GM12892 (cell line): Measurements from ENCODE around the gene OXSR1.

ENCODE experiments used
- DNase-seq: peaks from one replicate; pipeline ENCODE4 v3.0.0; 2011; ENCODE audit not compliant: insufficient read length
- FAIRE-seq: peaks from 2 replicates; lab custom pipeline; 2011; peaks lifted over from hg19 to GRCh38; lab: Jason Lieb, UNC
- POLR2A ChIP-seq: IDR thresholded peaks from 2 replicates; pipeline ENCODE4 v1.6.1; 2011; ENCODE audit warnings: low read depth, low read length, control low read depth
- POLR2AphosphoS5 ChIP-seq: IDR thresholded peaks from 2 replicates; pipeline ENCODE4 v1.6.1; 2011; ENCODE audit warnings: low read depth, low read length, control low read depth
- TAF1 ChIP-seq: IDR thresholded peaks from 2 replicates; pipeline ENCODE4 v1.6.1; 2011; ENCODE audit warnings: low read depth, mild to moderate bottlenecking, control low read depth, low read length, borderline replicate concordance

Gene OXSR1

GRCh38 chr3:38139191-38139590 is 26.1 kb upstream of the OXSR1 start:
- TF ChIP-seq TAF1 (no peak), POLR2AphosphoS5 (no peak), POLR2A (no peak)
- no peak for FAIRE-seq
- DNase-seq: no peak

GRCh38 chr3:38139652-38140051 is 25.7 kb upstream of the OXSR1 start:
- FAIRE-seq (peak; percentile 5), DNase-seq (no peak)
- TF ChIP-seq TAF1 (no peak), POLR2A (no peak), POLR2AphosphoS5 (no peak)

- no peak for DNase-seq
- no peak for FAIRE-seq
- TF ChIP-seq TAF1: no peak
- TF ChIP-seq POLR2A: no peak
- no peak for TF ChIP-seq POLR2AphosphoS5
Observed at GRCh38 chr3:38140326-38141172, 24.8 kb upstream of the OXSR1 start.

GRCh38 chr3:38141173-38141951 is 24.0 kb upstream of the OXSR1 start:
- no peak for DNase-seq
- FAIRE-seq: no peak
- TF ChIP-seq POLR2A (no peak), POLR2AphosphoS5 (no peak), TAF1 (no peak)

GRCh38 chr3:38141952-38142273 is 23.4 kb upstream of the OXSR1 start:
- FAIRE-seq (no peak), DNase-seq (no peak)
- no peak for TF ChIP-seq POLR2AphosphoS5

GRCh38 chr3:38142959-38143358 is 22.4 kb upstream of the OXSR1 start:
- FAIRE-seq (no peak), DNase-seq (no peak)
- 0 out of 2 replicates have a peak, but pooled peaks have one; percentile 19 for TF ChIP-seq POLR2A
- no peak; the same call in 1 of the 2 replicates for TF ChIP-seq POLR2AphosphoS5
- TF ChIP-seq TAF1: no peak

- FAIRE-seq (no peak), DNase-seq (no peak)
- TF ChIP-seq POLR2AphosphoS5 (no peak), TAF1 (no peak), POLR2A (no peak)
Observed at GRCh38 chr3:38143511-38143910, 21.8 kb upstream of the OXSR1 start.

- TF ChIP-seq POLR2A (no peak), POLR2AphosphoS5 (no peak), TAF1 (no peak)
- DNase-seq (no peak), FAIRE-seq (no peak)
Observed at GRCh38 chr3:38146504-38146903, 18.8 kb upstream of the OXSR1 start.

GRCh38 chr3:38147421-38147820 is 17.9 kb upstream of the OXSR1 start:
- no peak for TF ChIP-seq POLR2A
- TF ChIP-seq TAF1: no peak
- TF ChIP-seq POLR2AphosphoS5: no peak
- FAIRE-seq: no peak

GRCh38 chr3:38148311-38148882 is 16.9 kb upstream of the OXSR1 start:
- FAIRE-seq (no peak), DNase-seq (no peak)
- TF ChIP-seq POLR2AphosphoS5: no peak
- TF ChIP-seq TAF1: no peak
- TF ChIP-seq POLR2A: no peak

More at GRCh38 chr3:38147421-38147820, 17.9 kb upstream of the OXSR1 start:
- DNase-seq: no peak

- no peak for TF ChIP-seq POLR2AphosphoS5
- TF ChIP-seq TAF1: no peak
- no peak for TF ChIP-seq POLR2A
- no peak for DNase-seq
- FAIRE-seq: no peak
Observed at GRCh38 chr3:38149708-38150107, 15.6 kb upstream of the OXSR1 start.

- no peak for TF ChIP-seq POLR2AphosphoS5
- no peak for TF ChIP-seq TAF1
- TF ChIP-seq POLR2A: no peak
- DNase-seq (no peak), FAIRE-seq (peak; percentile 61)
Observed at GRCh38 chr3:38150780-38151528, 14.4 kb upstream of the OXSR1 start.
